ENCODE data around the gene CCDC61.

DNA sequence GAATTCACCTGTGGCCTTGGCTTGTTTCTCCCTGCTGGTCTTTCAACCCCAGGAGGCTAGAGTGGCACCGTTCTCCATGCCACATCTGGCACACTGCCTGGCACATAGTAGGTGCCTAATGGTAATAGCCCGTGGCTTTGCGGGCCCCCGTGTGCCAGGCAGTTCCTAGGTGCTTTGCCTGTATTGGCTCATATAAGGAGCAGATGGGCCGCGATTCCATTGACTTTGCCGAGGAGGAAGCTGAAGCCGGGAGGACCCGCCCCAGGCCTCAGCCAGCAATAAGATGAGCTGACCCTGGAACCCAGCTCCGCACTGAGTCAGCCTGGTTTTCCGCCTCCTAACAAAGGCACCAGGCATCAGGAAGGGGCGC is 26.8 kb downstream of the CCDC61 start:
- TF ChIP-seq, protein P1, sequence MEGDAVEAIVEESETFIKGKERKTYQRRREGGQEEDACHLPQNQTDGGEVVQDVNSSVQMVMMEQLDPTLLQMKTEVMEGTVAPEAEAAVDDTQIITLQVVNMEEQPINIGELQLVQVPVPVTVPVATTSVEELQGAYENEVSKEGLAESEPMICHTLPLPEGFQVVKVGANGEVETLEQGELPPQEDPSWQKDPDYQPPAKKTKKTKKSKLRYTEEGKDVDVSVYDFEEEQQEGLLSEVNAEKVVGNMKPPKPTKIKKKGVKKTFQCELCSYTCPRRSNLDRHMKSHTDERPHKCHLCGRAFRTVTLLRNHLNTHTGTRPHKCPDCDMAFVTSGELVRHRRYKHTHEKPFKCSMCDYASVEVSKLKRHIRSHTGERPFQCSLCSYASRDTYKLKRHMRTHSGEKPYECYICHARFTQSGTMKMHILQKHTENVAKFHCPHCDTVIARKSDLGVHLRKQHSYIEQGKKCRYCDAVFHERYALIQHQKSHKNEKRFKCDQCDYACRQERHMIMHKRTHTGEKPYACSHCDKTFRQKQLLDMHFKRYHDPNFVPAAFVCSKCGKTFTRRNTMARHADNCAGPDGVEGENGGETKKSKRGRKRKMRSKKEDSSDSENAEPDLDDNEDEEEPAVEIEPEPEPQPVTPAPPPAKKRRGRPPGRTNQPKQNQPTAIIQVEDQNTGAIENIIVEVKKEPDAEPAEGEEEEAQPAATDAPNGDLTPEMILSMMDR (conservative IDR thresholded peaks at IDR 0.05; ENCODE audit: low read length) = no peak
- no peak for TF ChIP-seq EZH2phosphoT487 (IDR thresholded peaks at IDR 0.05; ENCODE audit: borderline replicate concordance, low read depth, low read length)

Measured in OCI-LY7 (cell line).